Skeletal muscle cell (primary cell): ENCODE measurements around the gene SMG6.

Experiments used
- DNase-seq: peaks from one replicate; pipeline ENCODE4 v3.0.0-alpha.2; 2010; ENCODE audit warnings: low read depth
- H3K4me3 ChIP-seq: 2 replicates; pipeline ENCODE4 v1.5.1; 2011; ENCODE audit warnings: low read depth, mild to moderate bottlenecking, control low read depth, low read length, moderate library complexity

The SMG6 gene

DNA sequence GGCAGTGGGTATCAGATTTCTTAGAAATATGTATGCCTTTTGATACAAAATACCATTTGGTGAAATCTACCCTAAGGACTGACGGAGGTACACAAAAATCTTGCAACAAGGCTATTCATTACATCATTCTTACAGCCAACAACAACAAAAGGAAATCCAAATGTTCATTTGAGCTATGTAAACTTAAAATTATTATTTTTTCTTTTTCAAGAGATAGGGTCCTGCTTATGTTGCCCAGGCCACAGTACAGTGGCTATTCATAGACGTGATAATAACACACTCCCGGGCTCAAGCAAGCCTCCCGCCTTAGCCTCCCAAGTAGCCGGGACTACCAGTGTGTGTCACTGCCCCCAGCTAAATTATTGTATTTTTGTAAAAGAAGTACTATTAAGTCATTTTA lies 9.2 kb upstream of the SMG6 start:
- no peak for DNase-seq

GRCh38 chr17:2309338-2310154 lies 6.0 kb upstream of the SMG6 start:
- H3K4me3 ChIP-seq: no peak overlapping the region
- no peak for DNase-seq

More for the DNA sequence above, 9.2 kb upstream of the SMG6 start:
- no peak overlapping the region for H3K4me3 ChIP-seq

GRCh38 chr17:2304931-2305330 lies 1.3 kb upstream of the SMG6 start:
- DNase-seq: no peak
- no peak overlapping the region for H3K4me3 ChIP-seq

DNA sequence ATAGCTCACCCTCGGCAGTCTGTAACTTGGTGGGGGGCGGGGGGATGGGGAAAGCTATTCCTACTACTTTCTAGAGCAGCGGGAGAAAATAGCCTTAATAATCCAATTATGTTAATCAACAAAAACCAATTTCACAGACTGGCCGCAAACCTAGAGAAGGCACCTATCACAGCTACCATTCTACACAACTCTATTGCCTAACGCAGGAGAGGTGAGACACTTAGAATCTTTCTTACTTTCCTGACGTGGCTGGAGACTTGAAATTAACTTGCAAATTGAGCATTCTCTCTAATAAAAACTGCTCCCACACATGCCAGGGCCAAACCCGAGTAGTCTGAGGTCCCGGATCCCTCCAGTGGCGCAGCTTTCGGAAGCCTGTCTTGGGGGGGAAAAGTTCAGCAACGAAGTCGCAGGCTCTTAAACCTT lies 794 bp downstream of the SMG6 start:
- DNase-seq: no peak
- peak overlapping the region; percentile 91 for H3K4me3 ChIP-seq

DNA sequence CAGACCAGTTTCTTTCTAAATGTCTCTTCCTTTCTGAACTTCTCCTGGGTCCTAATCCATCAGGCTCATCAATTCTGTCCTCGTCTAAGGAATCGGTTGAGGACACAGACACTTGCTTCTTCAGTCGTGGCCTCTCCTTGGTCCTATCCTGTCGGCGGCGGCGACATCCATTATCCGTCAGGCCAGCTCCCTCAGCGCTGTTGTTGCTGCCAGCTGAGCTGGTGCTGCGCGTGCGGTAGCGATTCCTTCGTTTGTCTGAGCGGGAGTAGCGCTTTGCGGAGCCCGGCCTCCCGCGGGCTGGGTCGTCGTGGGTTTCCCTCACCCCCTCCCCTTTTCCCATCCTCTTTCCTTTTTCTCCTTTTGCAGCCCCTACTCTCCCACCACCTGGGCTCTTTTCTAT lies 3.8 kb downstream of the SMG6 start:
- H3K4me3 ChIP-seq: no peak overlapping the region
- no peak for DNase-seq

GRCh38 chr17:2299136-2299535 lies 4.4 kb downstream of the SMG6 start:
- no peak overlapping the region for H3K4me3 ChIP-seq
- DNase-seq: no peak

- no peak for DNase-seq
- H3K4me3 ChIP-seq: no peak overlapping the region
Observed at GRCh38 chr17:2297023-2297422, 6.6 kb downstream of the SMG6 start.

GRCh38 chr17:2295575-2295974 lies 8.0 kb downstream of the SMG6 start:
- no peak for DNase-seq
- H3K4me3 ChIP-seq: no peak overlapping the region

DNA sequence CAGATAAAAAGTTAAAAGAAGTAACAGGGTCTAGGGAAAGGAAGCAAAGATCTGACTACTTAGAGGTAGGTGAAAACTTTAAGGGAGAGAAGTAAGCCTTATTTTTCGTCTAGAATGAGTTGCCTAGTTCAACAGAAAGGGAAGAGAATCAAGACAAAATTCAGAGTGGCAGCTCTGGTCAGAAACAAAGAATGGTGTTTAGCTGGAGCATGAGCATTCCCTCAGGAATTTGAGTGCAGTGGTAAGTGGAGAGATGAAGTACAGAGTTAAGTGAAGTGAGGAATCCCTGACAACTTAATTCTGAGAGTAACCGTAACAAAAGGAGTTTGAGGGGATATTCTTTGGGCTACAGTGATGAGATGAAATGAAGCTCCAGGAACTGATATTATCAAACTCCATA lies 11.5 kb downstream of the SMG6 start:
- DNase-seq: no peak
- no peak overlapping the region for H3K4me3 ChIP-seq

GRCh38 chr17:2289878-2290478 lies 13.6 kb downstream of the SMG6 start:
- H3K4me3 ChIP-seq: no peak overlapping the region
- no peak for DNase-seq

- DNase-seq: no peak
- H3K4me3 ChIP-seq: no peak overlapping the region
Observed at GRCh38 chr17:2283302-2283701, 20.3 kb downstream of the SMG6 start.

- peak; percentile 91 for DNase-seq
- H3K4me3 ChIP-seq: no peak overlapping the region
Observed at GRCh38 chr17:2282297-2282873, 21.2 kb downstream of the SMG6 start.

DNA sequence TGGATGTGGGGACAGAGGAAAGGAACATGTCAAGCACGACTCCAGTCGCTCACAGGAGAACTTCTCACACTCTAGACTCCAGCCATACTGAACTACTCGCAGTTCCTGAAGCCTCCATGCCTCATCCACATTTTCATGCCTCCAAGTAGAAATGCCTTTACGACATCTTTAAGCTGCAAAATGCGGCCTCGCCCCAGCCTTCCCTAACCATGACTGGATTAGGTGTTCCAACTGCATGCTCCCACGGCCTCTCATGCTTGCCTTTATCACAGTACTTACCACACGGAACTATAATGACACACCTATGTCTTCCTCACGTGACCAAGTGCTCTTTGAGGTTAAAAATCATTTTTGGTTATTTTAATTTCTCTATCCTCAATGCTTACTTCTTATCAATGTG lies 23.9 kb downstream of the SMG6 start:
- no peak overlapping the region for H3K4me3 ChIP-seq
- no peak for DNase-seq

DNA sequence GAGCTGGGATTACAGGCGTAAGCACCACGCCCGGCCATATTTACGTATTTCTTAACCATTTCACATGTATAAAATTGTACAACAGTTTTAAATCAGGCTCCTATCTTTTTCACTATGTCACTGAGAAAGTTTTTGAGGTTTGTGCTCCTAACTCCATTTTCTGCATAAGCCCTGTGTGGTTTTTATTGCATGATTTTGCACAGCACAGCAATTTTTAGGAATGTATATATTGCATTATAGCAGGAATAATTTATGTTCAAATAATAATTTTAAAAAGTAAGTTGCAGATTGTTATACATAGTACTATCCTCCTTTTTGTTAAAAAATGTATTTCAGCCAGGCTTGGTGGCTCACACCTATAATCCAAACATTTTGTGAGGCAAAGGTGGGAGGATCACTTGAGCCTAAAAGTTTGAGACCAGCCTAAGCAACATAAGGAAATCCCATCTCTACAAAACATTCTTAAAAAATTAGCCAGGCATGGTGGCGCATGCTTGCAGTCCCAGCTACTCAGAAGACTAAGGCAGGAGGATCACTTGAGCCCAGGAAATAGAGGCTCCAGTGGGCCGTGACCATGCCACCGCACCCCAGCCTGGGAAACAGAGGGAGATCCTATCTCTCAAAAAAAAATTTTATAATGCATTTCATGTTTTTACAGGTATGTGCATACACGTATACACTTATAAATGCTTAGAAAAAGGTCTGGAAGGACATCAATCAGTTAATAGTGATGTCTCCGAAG lies 26.0 kb downstream of the SMG6 start:
- no peak for DNase-seq
- no peak overlapping the region for H3K4me3 ChIP-seq

DNA sequence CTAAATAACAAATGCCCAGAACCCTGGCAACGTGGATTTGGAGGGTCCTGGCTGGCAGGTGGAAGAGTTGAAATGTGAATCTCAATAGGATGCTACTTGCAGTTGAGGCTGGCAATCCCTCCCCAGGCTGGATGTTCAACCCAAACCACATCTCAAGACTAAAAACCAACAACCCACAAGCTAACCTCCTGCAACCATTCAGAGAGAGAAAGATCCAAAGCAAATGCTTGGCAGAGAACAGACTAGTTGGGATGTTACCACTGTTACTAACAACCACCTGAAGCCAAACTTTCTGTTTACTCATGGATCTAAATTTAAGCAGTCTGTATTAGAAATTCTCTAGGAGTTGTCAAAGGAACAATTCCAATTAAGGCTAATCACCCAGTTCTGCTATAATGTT lies 27.9 kb downstream of the SMG6 start:
- no peak overlapping the region for H3K4me3 ChIP-seq
- DNase-seq: no peak

DNA sequence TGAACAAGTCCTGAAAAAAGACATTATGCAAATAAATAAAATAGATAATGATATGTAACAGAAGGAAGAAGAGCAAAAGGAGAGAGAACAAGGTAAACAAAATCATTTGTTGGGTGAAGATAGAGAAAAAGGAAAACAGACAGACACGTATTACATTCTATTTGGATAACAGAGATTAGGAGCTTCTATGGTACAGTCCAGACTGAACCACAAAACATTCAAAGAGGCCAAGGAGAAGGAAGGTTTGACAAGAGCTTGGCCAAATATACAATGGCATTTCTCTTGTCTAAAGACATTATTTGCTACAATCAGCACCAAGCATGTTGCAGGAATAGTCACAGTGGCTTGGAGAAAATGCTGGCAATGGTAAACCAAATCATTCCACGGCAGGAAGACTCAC lies 29.2 kb downstream of the SMG6 start:
- no peak overlapping the region for H3K4me3 ChIP-seq
- DNase-seq: no peak

GRCh38 chr17:2271985-2272702 lies 31.4 kb downstream of the SMG6 start:
- no peak for DNase-seq

DNA sequence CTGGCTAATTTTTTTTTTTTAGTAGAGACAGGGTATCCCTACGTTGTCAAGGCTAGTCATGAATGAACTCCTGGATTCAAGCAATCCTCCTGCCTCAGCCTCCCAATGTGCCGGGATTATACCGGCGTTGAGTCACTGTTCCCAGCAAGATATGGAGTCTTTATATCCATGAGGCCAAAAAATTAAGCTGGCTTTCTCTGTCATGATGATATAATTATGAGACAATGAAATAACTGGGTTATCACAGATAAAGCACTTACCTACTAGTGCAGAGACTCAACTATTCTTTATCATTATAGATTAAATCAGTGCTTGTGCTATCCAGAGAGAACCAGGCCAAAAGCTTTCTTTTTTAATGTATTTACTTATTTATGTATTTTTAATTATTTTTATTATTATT lies 36.2 kb downstream of the SMG6 start:
- no peak for DNase-seq
- H3K4me3 ChIP-seq: no peak overlapping the region

More at GRCh38 chr17:2271985-2272702, 31.4 kb downstream of the SMG6 start:
- H3K4me3 ChIP-seq: no peak overlapping the region

GRCh38 chr17:2266865-2267228 lies 36.7 kb downstream of the SMG6 start:
- no peak overlapping the region for H3K4me3 ChIP-seq
- DNase-seq: no peak
